Common myeloid progenitor, CD34-positive (primary cell): Measurements from ENCODE around the gene WDR18.

Experiments
- CTCF ChIA-PET: fragments of 350-600 bp; sonication (Branson Sonifier 250); formaldehyde crosslinking; loops from one replicate; lab custom pipeline; 2021; ENCODE audit warnings: antibody characterized with exemption; lab: Charles Lee
- POLR2A ChIA-PET: fragments of 350-600 bp; sonication (Branson Sonifier 250); formaldehyde crosslinking; loops from one replicate; lab custom pipeline; 2021; ENCODE audit warnings: antibody characterized with exemption; lab: Charles Lee
- DNase-seq, 3 donors: peaks; one replicate each; pipeline versions ENCODE4 v3.0.0 to v3.0.0-alpha.2; 2013
- H3K27ac ChIP-seq, 2 experiments: 1 replicate in 1 of 2; 2 replicates in 1 of 2; pipeline ENCODE4 v1.7.0; 2013; ENCODE audit warnings: inconsistent platforms in 2 of 2, low read length in 2 of 2, mild to moderate bottlenecking in 2 of 2, low read depth in 1 of 2, moderate library complexity in 1 of 2; ENCODE audit not compliant: severe bottlenecking in 2 of 2, insufficient read depth in 1 of 2, poor library complexity in 1 of 2
- H3K27me3 ChIP-seq, 5 experiments: replicated peaks in 2 of 5; 1 replicate in 3 of 5; 2 replicates in 2 of 5; pipeline versions ENCODE4 v1.6.1 to v1.7.0; 2013; ENCODE audit warnings: low read length in 4 of 5, mild to moderate bottlenecking in 2 of 5, moderate library complexity in 2 of 5, inconsistent platforms in 1 of 5; ENCODE audit not compliant: insufficient read depth in 5 of 5, control insufficient read depth in 4 of 5
- H3K36me3 ChIP-seq, 4 experiments: 1 replicate in 2 of 4; 2 replicates in 2 of 4; pipeline versions ENCODE4 v1.6.1 to v1.7.0; 2013; ENCODE audit warnings: low read length in 3 of 4, control low read depth in 1 of 4, mild to moderate bottlenecking in 1 of 4; ENCODE audit not compliant: control insufficient read depth in 4 of 4, insufficient read depth in 4 of 4
- H3K4me1 ChIP-seq, 4 experiments: 1 replicate in 3 of 4; 2 replicates in 1 of 4; pipeline versions ENCODE4 v1.6.1 to v1.7.1; 2013; ENCODE audit warnings: low read length in 3 of 4, mild to moderate bottlenecking in 3 of 4, control low read depth in 1 of 4, inconsistent platforms in 1 of 4, moderate library complexity in 1 of 4; ENCODE audit not compliant: control insufficient read depth in 4 of 4, insufficient read depth in 4 of 4; ENCODE audit errors: control extremely low read depth in 1 of 4
- H3K4me3 ChIP-seq, 7 experiments: 1 replicate in 4 of 7; 2 replicates in 3 of 7; pipeline versions ENCODE4 v1.5.1 to v1.7.0; 2013; ENCODE audit warnings: mild to moderate bottlenecking in 7 of 7, low read length in 6 of 7, moderate library complexity in 6 of 7, inconsistent platforms in 2 of 7, low read depth in 2 of 7, control low read depth in 1 of 7; ENCODE audit not compliant: insufficient read depth in 4 of 7, control insufficient read depth in 1 of 7; ENCODE audit errors: extremely low read depth in 1 of 7
- H3K9me3 ChIP-seq, 5 experiments: 1 replicate in 4 of 5; 2 replicates in 1 of 5; pipeline versions ENCODE4 v1.6.1 to v1.7.1; 2013; ENCODE audit warnings: low read length in 4 of 5, mild to moderate bottlenecking in 2 of 5, inconsistent platforms in 1 of 5, low read depth in 1 of 5, moderate library complexity in 1 of 5; ENCODE audit not compliant: control insufficient read depth in 4 of 5, insufficient read depth in 2 of 5; ENCODE audit errors: control extremely low read depth in 1 of 5
- WGBS: methylation state at CpG from one replicate; pipeline ENCODE4 v1.1.5; 2013; ENCODE audit not compliant: insufficient coverage; 5-methylcytosine and 5-hydroxymethylcytosine counted together

Gene WDR18

DNA sequence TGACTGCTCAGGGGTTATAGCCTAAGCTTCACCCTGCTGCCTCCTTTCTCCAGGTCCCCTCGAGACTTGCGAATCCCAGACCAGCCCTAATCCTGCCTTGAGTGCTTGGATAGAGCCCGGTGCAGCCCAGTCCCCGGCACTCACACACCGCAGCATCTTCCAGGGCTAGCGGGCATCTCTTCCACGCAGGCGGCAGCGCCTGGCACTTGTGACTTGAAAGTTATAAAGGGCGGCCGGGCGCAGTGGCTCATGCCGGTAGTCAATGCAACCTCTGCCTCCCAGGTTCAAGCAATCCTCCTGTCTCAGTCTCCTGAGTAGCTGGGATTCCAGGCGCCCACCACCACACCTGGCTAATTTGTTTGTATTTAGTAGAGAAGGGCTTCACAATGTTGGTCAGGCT, 1.9 kb downstream of the WDR18 start:
- no peak overlapping the region for H3K4me3 ChIP-seq
- POLR2A ChIA-PET = no interaction called here
- no peak for DNase-seq

DNA sequence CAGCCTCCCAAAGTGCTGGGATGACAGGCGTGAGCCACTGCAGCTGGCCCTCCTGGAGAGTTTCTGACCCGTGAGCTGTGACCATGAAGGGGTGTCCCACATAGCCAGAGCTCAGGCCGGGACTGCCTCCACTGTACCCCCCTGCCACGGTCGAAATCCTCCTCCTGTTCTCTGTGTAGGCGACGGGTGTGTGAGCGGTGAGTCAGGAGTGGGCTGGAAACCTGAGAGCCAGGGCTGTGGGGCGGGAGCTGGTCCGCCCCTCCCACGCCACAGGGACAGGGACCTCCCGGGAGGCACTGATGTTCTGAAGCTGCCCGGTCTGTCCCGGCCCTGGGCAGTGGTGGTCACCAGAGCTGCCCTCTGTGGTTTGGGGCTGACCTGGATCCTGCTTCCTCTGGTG, 3.9 kb downstream of the WDR18 start:
- no peaks in the 10 kb centered on the region for H3K27me3 ChIP-seq
- no peak for DNase-seq
- peaks cover 17 to 61% (median 46%) of the 10 kb centered on the region in 4 experiments for H3K36me3 ChIP-seq
- H3K4me1 ChIP-seq = peaks cover 0 to 27% (median 15%) of the 10 kb centered on the region in 4 experiments
- 95% methylated on average over 14 of the region's 14 CpGs for WGBS
- no peak overlapping the region for H3K27ac ChIP-seq
- no peak overlapping the region for H3K4me3 ChIP-seq
- no peaks in the 10 kb centered on the region for H3K9me3 ChIP-seq
- CTCF ChIA-PET = no interaction called here
- POLR2A ChIA-PET = no interaction called here

More for the DNA sequence above, 1.9 kb downstream of the WDR18 start:
- peaks cover 0 to 34% (median 19%) of the 10 kb centered on the region in 4 experiments for H3K4me1 ChIP-seq
- no peaks in the 10 kb centered on the region for H3K9me3 ChIP-seq
- CTCF ChIA-PET = interaction anchor here (0.6 kb wide), 1 partner anchor 319 kb away, joined by 3 read pairs; no protein-coding TSS in a partner anchor
- peaks cover 17 to 47% (median 38%) of the 10 kb centered on the region in 4 experiments for H3K36me3 ChIP-seq
- WGBS = 98% methylated on average over 12 of the region's 14 CpGs
- H3K27ac ChIP-seq = no peak overlapping the region
- no peaks in the 10 kb centered on the region for H3K27me3 ChIP-seq

DNA sequence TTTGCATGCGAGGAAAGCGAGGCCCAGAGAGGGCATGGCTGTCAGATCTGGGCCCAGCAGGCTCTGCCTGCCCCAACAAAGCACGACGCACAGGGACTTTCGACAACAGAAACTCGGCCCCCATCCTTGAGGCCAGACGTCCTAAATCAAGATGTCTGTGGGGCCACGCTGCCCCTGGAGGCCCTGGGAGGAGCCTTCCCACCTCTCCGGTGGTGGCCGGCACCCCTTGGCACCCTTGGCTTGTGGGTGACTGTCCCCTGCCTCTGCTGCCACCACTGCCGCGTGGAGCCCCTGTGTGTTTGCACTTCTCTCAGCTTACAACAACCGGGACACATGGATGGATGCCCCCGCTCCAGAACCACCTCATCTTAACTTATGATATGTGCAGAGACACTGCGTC, 4.4 kb downstream of the WDR18 start:
- 97% methylated on average over 14 of the region's 15 CpGs for WGBS
- no peak for DNase-seq
- Histone ChIP-seq H3K9me3 (no peaks in the 10 kb centered on the region), H3K4me1 (peaks cover 0 to 23% (median 11%) of the 10 kb centered on the region in 4 experiments), H3K4me3 (no peak overlapping the region), H3K36me3 (peaks cover 17 to 66% (median 46%) of the 10 kb centered on the region in 4 experiments), H3K27me3 (no peaks in the 10 kb centered on the region), H3K27ac (no peak overlapping the region)
- ChIA-PET CTCF (interaction anchor here (0.7 kb wide), 1 partner anchor 30 kb away, joined by 4 read pairs; no protein-coding TSS in a partner anchor), POLR2A (no interaction called here)

DNA sequence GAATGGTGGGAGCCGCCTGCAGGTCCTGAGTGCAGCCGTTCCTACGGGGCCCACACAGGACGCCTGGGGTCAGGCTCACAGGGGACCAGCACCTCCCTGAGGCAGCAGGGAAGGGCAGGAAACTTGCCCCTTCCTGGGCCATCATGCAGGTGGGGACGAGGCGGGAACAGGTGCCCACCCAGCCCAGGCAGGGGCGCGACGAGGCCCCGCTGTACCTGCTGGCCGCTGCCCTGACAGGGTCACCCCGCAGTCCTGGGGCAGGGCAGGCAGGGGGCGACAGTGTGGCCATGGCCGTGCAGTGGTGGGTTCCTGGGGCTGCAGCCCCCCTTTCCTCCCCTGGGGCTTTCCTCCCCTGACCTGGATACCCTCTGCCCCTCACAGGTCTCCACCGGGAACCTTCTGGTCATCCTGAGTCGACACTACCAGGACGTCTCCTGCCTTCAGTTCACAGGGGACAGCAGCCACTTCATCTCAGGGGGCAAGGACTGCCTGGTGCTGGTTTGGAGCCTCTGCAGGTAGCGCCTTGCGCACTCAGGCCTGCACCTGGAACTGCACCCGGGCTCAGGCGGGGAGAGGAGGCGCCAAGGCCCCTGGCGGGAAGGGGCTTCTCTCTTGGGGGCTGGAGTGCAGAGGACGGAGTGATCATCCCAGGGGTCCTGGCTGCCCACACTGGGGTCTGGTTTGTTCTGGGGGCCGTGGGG, 5.4 kb downstream of the WDR18 start:
- ChIA-PET POLR2A (interaction anchor here (0.6 kb wide), 1 partner anchor 142 kb away, joined by 3 read pairs; no protein-coding TSS in a partner anchor), CTCF (no interaction called here)
- H3K4me3 ChIP-seq = no peak overlapping the region
- H3K9me3 ChIP-seq = no peaks in the 10 kb centered on the region
- H3K27ac ChIP-seq = no peak overlapping the region
- no peaks in the 10 kb centered on the region for H3K27me3 ChIP-seq
- H3K4me1 ChIP-seq = peaks cover 0 to 15% (median 5%) of the 10 kb centered on the region in 4 experiments
- DNase-seq = no peak
- 97% methylated on average over 24 of the region's 25 CpGs for WGBS
- peaks cover 17 to 76% (median 50%) of the 10 kb centered on the region in 4 experiments for H3K36me3 ChIP-seq

DNA sequence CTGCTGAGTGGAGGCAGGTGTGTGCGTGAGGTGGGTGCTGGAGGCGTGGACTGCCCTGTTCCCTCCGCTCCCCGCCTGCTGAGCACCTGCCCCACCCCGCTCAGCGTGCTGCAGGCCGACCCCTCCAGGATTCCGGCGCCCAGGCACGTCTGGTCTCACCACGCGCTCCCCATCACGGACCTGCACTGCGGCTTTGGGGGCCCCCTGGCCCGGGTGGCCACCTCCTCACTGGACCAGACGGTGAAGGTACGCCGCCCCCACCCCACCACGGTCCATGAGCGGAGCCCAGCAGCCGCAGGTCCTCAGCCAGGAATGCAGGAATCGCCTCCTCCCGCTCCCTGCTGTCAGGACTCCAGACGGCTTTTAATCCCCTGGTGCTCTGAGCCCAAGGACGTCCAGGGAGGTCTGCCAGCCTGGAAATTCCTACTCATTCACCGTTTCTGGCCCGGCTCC, 6.0 kb downstream of the WDR18 start:
- Histone ChIP-seq H3K4me3 (no peak overlapping the region), H3K9me3 (no peaks in the 10 kb centered on the region), H3K27me3 (no peaks in the 10 kb centered on the region), H3K36me3 (peaks cover 17 to 82% (median 52%) of the 10 kb centered on the region in 4 experiments), H3K4me1 (peaks cover 0 to 9% (median 0%) of the 10 kb centered on the region in 4 experiments), H3K27ac (no peak overlapping the region)
- 92% methylated on average over 23 of the region's 27 CpGs for WGBS
- ChIA-PET CTCF (no interaction called here), POLR2A (no interaction called here)
- DNase-seq = no peak

- no peak for DNase-seq
- Histone ChIP-seq H3K4me1 (peaks cover 0 to 3% (median under 1%) of the 10 kb centered on the region in 4 experiments), H3K36me3 (peaks cover 16 to 77% (median 52%) of the 10 kb centered on the region in 4 experiments), H3K4me3 (no peak overlapping the region), H3K27me3 (peaks cover 0 to 4% (median under 1%) of the 10 kb centered on the region in 5 experiments), H3K27ac (no peak overlapping the region), H3K9me3 (no peaks in the 10 kb centered on the region)
- ChIA-PET CTCF (no interaction called here), POLR2A (no interaction called here)
- WGBS = 97% methylated on average over 21 of the region's 23 CpGs
Measured at GRCh38 chr19:990746-991145, 6.6 kb downstream of the WDR18 start.
